K562 (cell line): ENCODE data around the gene ZNF519.
"Not testable (repeated sequence)": the region's sequence is repeated elsewhere in the genome, so short reads cannot be mapped to it uniquely, and the experiment has no call there.

ENCODE experiments used
- CEBPZ ChIP-seq: fragments of 150-350 bp; IDR thresholded peaks from 2 replicates; pipeline ENCODE4 v1.6.1; 2014; ENCODE audit warnings: low read depth, mild to moderate bottlenecking, low read length, borderline replicate concordance
- E2F6 ChIP-seq, 2 experiments: IDR thresholded peaks; 2 replicates each; pipeline ENCODE4 v1.6.1; 2011; ENCODE audit warnings: borderline replicate concordance in 1 of 2, control low read depth in 1 of 2, low read depth in 1 of 2, low read length in 1 of 2, mild to moderate bottlenecking in 1 of 2, mixed read lengths in 1 of 2, moderate library complexity in 1 of 2; ENCODE audit not compliant: insufficient read depth in 1 of 2, insufficient read length in 1 of 2, poor library complexity in 1 of 2, severe bottlenecking in 1 of 2; ENCODE audit errors: extremely low read depth in 1 of 2
- FOXA3 ChIP-seq, 2 experiments: fragments of 450-650 bp in 1 of 2; sonication (generic) in 1 of 2; formaldehyde crosslinking; IDR thresholded peaks in 1 of 2; conservative IDR thresholded peaks in 1 of 2; 2 replicates each; pipeline versions ENCODE4 v1.4.0 to v1.8.0; 2020 to 2022; ENCODE audit warnings: mild to moderate bottlenecking in 2 of 2, missing genetic modification reagents in 1 of 2
- POLR2A ChIP-seq: fragments of 450-650 bp; conservative IDR thresholded peaks from 2 replicates; pipeline ENCODE4 v1.6.1; 2016
- ZKSCAN1 ChIP-seq: fragments of 150-350 bp; IDR thresholded peaks from 2 replicates; pipeline ENCODE4 v1.6.1; 2016; ENCODE audit warnings: low read depth, low read length
- ZNF124 ChIP-seq: sonication (generic); formaldehyde crosslinking; IDR thresholded peaks from 2 replicates; pipeline ENCODE4 v1.8.1; 2022; ENCODE audit warnings: missing genetic modification reagents
- ZNF232 ChIP-seq: sonication (generic); formaldehyde crosslinking; IDR thresholded peaks from 2 replicates; pipeline ENCODE4 v1.8.0; 2022; ENCODE audit warnings: mild to moderate bottlenecking, missing genetic modification reagents
- ZNF668 ChIP-seq: fragments of 250-450 bp; sonication (Bioruptor Pico); IDR thresholded peaks from 2 replicates; pipeline ENCODE4 v1.8.0; 2022; ENCODE audit warnings: mild to moderate bottlenecking, inconsistent platforms

- TF ChIP-seq ZNF124 (CRISPR knock-in tag); ZNF232 (CRISPR knock-in tag); ZKSCAN1; ZNF668; FOXA3 (CRISPR knock-in tag; conservative IDR thresholded peaks at IDR 0.05 in 1 of 2, IDR thresholded peaks at IDR 0.05 in 1 of 2): not testable (repeated sequence)
- peak in 1 of 2 experiments; percentile 39 for TF ChIP-seq E2F6 (IDR thresholded peaks at IDR 0.05; ENCODE audit: borderline replicate concordance in 1 of 2, extremely low read depth in 1 of 2, insufficient read depth in 1 of 2, insufficient read length in 1 of 2, low read depth in 1 of 2, low read length in 1 of 2, poor library complexity in 1 of 2, severe bottlenecking in 1 of 2)
- peak; percentile 55; the same call in 1 of the 2 replicates for TF ChIP-seq CEBPZ
- TF ChIP-seq POLR2A = peak; percentile 55; the same call in 1 of the 2 replicates
Observed at GRCh38 chr18:14132271-14132700, at the start of gene ZNF519.
